K562 (cell line): ENCODE measurements around the gene SENP1. TPM values are rescaled to one million over a fixed set of nuclear protein-coding genes. Genes with fewer than 3 reads are reported as not detected.

Source experiments
- ATAC-seq: fragments of 200-7000 bp; cut with Tn5 transposase; 3 replicates; pipeline ENCODE4 v1.9.1; 2020; ENCODE audit warnings: moderate library complexity
- BruUV-seq: library from RNA; stranded (reverse); fragments of 400-500 nt; replicated peaks from 2 replicates; lab custom pipeline; 2021; lab: Mats Ljungman, UMichigan
- CTCF ChIA-PET: fragments of 300-600 bp; formaldehyde crosslinking; extraction: SDS; loops from one replicate; lab custom pipeline; 2021; ENCODE audit warnings: low intra/inter-chr PET ratio; lab: Yijun Ruan, JAX
- POLR2A ChIA-PET: fragments of 300-600, 350-650 bp; sonication (Branson Sonifier 250); formaldehyde crosslinking; extraction: SDS; loops from one replicate; lab custom pipeline; 2021; ENCODE audit warnings: antibody characterized with exemption, inconsistent platforms; lab: Yijun Ruan, JAX
- DNase-seq, 4 experiments: peaks; one replicate each; pipeline versions ENCODE4 v3.0.0 to v3.0.0-alpha.2; 2011 to 2018; ENCODE audit warnings: low spot score in 3 of 4, mixed read lengths in 3 of 4; ENCODE audit errors: extremely low read depth in 1 of 4
- FAIRE-seq: peaks from 2 replicates; lab custom pipeline; 2011; peaks lifted over from hg19 to GRCh38; lab: Jason Lieb, UNC
- H2AFZ ChIP-seq: 2 replicates; pipeline ENCODE4 v1.6.0; 2011; ENCODE audit warnings: low read depth, low read length, control low read depth, inconsistent platforms
- H3K27ac ChIP-seq: fragments of 200-600 bp; 3 replicates; pipeline ENCODE4 v1.8.0; 2011; ENCODE audit warnings: low read depth, mild to moderate bottlenecking, control low read depth, inconsistent platforms, low read length, moderate library complexity, mixed read lengths; ENCODE audit errors: extremely low read depth
- H3K27me3 ChIP-seq, 2 experiments: fragments of 300-600 bp in 1 of 2; 2 replicates in 1 of 2; 3 replicates in 1 of 2; pipeline versions ENCODE4 v1.6.0 to v1.8.0; 2011; ENCODE audit warnings: inconsistent platforms in 2 of 2, low read length in 2 of 2, mild to moderate bottlenecking in 1 of 2, mixed read lengths in 1 of 2, moderate library complexity in 1 of 2; ENCODE audit not compliant: control insufficient read depth in 2 of 2, insufficient read depth in 2 of 2
- H3K36me3 ChIP-seq: fragments of 300-600 bp; 3 replicates; pipeline ENCODE4 v1.8.0; 2011; ENCODE audit warnings: mild to moderate bottlenecking, low read length, inconsistent platforms; ENCODE audit not compliant: control insufficient read depth, insufficient read depth
- H3K4me1 ChIP-seq, 2 experiments: fragments of 200-600 bp in 1 of 2; replicated peaks in 1 of 2; 2 replicates in 1 of 2; 3 replicates in 1 of 2; pipeline versions ENCODE4 v1.5.1 to v1.8.0; 2011; ENCODE audit warnings: inconsistent platforms in 2 of 2, low read length in 2 of 2, mild to moderate bottlenecking in 1 of 2, mixed read lengths in 1 of 2, moderate library complexity in 1 of 2; ENCODE audit not compliant: control insufficient read depth in 2 of 2, insufficient read depth in 2 of 2
- H3K4me2 ChIP-seq: 2 replicates; pipeline ENCODE4 v1.6.1; 2011; ENCODE audit warnings: low read length, control low read depth, inconsistent platforms, mixed read lengths; ENCODE audit not compliant: insufficient read depth
- H3K4me3 ChIP-seq: fragments of 200-600 bp; sonication (generic), shearing (Covaris generic); 2 replicates; pipeline ENCODE4 v1.5.1; 2016; ENCODE audit warnings: control low read depth, inconsistent platforms
- H3K79me2 ChIP-seq: fragments of 200-600 bp; 3 replicates; pipeline ENCODE4 v1.8.0; 2011; ENCODE audit warnings: low read length, inconsistent platforms; ENCODE audit not compliant: control insufficient read depth, insufficient read depth
- H3K9ac ChIP-seq, 2 experiments: 2 replicates each; pipeline versions ENCODE4 v1.6.0 to v1.6.1; 2011; ENCODE audit warnings: low read depth in 2 of 2, low read length in 2 of 2, control low read depth in 1 of 2, inconsistent platforms in 1 of 2, mild to moderate bottlenecking in 1 of 2, mixed read lengths in 1 of 2; ENCODE audit not compliant: insufficient read depth in 1 of 2
- H3K9me1 ChIP-seq: one replicate; pipeline ENCODE4 v1.6.0; 2011; ENCODE audit warnings: inconsistent platforms, mild to moderate bottlenecking, low read length, moderate library complexity; ENCODE audit not compliant: control insufficient read depth, insufficient read depth
- H3K9me3 ChIP-seq: replicated peaks from 2 replicates; pipeline ENCODE4 v1.5.1; 2011; ENCODE audit warnings: low read depth, low read length, inconsistent platforms; ENCODE audit not compliant: control insufficient read depth, insufficient read depth
- H4K20me1 ChIP-seq: replicated peaks from 2 replicates; pipeline ENCODE4 v1.6.1; 2011; ENCODE audit warnings: low read length, inconsistent platforms, mixed read lengths; ENCODE audit not compliant: control insufficient read depth, insufficient read depth
- ESRRA ChIP-seq: fragments of 450-650 bp; IDR thresholded peaks from 2 replicates; pipeline ENCODE4 v1.6.1; 2014; ENCODE audit warnings: low read depth, mild to moderate bottlenecking, moderate library complexity, borderline replicate concordance
- ETS2 ChIP-seq: IDR thresholded peaks from 2 replicates; pipeline ENCODE4 v1.6.1; 2016; ENCODE audit warnings: borderline replicate concordance, missing genetic modification characterization, mild to moderate bottlenecking, moderate library complexity, missing compliant biosample characterization; ENCODE audit not compliant: poor library complexity, severe bottlenecking
- GTF2F1 ChIP-seq: IDR thresholded peaks from 2 replicates; pipeline ENCODE4 v1.6.1; 2011; ENCODE audit warnings: low read depth, low read length, improper control_type of control experiment
- HES1 ChIP-seq: fragments of 450-650 bp; IDR thresholded peaks from 2 replicates; pipeline ENCODE4 v1.6.1; 2016; ENCODE audit warnings: low read depth, mild to moderate bottlenecking, moderate library complexity
- HMG20B ChIP-seq: fragments of 250-450 bp; sonication (Bioruptor Pico); IDR thresholded peaks from 2 replicates; pipeline ENCODE4 v1.5.0; 2021; ENCODE audit warnings: mild to moderate bottlenecking
- KLF13 ChIP-seq: fragments of 450-650 bp; IDR thresholded peaks from 2 replicates; pipeline ENCODE4 v1.6.1; 2016; ENCODE audit warnings: missing genetic modification characterization, low read depth, mild to moderate bottlenecking, missing compliant biosample characterization, moderate library complexity, borderline replicate concordance
- MEF2A ChIP-seq: IDR thresholded peaks from 2 replicates; pipeline ENCODE4 v1.6.1; 2011; ENCODE audit warnings: low read depth, mild to moderate bottlenecking, low read length, moderate library complexity; ENCODE audit not compliant: control insufficient read depth
- SAFB2 ChIP-seq: fragments of 200-400 bp; formaldehyde crosslinking; IDR thresholded peaks from 2 replicates; pipeline ENCODE4 v1.6.1; 2018; ENCODE audit warnings: borderline replicate concordance, low read length, low read depth, moderate library complexity; ENCODE audit not compliant: severe bottlenecking
- SNAPC5 ChIP-seq: fragments of 250-450 bp; sonication (Bioruptor Pico); IDR thresholded peaks from 2 replicates; pipeline ENCODE4 v1.8.0; 2021; ENCODE audit warnings: moderate library complexity, mild to moderate bottlenecking, inconsistent platforms
- XRCC3 ChIP-seq: fragments of 450-650 bp; IDR thresholded peaks from 2 replicates; pipeline ENCODE4 v1.6.1; 2017; ENCODE audit warnings: mild to moderate bottlenecking, moderate library complexity
- ZC3H11A ChIP-seq: IDR thresholded peaks from 2 replicates; pipeline ENCODE4 v1.6.1; 2012; ENCODE audit warnings: low read depth, low read length, improper control_type of control experiment
- ZNF143 ChIP-seq: sonication (generic); formaldehyde crosslinking; IDR thresholded peaks from 2 replicates; pipeline ENCODE4 v1.9.0; 2022; ENCODE audit warnings: mild to moderate bottlenecking, missing genetic modification reagents
- ZNF584 ChIP-seq: fragments of 200-800 bp; sonication (Bioruptor generic); IDR thresholded peaks from 2 replicates; pipeline ENCODE4 v1.6.1; 2016; ENCODE audit warnings: low read depth, mild to moderate bottlenecking, missing genetic modification characterization, missing compliant biosample characterization
- ZNF586 ChIP-seq: fragments of 450-650 bp; formaldehyde crosslinking; conservative IDR thresholded peaks from 2 replicates; pipeline ENCODE4 v1.4.0; 2020; ENCODE audit warnings: mild to moderate bottlenecking, moderate library complexity
- WGBS: fragments of 100-300 bp; shearing (Covaris generic); methylation state at CpG from one replicate; pipeline ENCODE4 v1.1.6; 2016; ENCODE audit warnings: low coverage, mixed read lengths; ENCODE audit not compliant: insufficient coverage; ENCODE audit errors: missing lambda C conversion rate; 5-methylcytosine and 5-hydroxymethylcytosine counted together
- in situ Hi-C: fragments of 300-500 bp; cut with MboI; formaldehyde crosslinking; loops from 4 replicates; pipeline ENCODE4 v1.15.0; 2018; ENCODE audit warnings: inconsistent platforms, mixed read lengths
- intact Hi-C: fragments of 100-400 bp; cut with micrococcal nuclease; formaldehyde crosslinking; loops from 2 replicates; pipeline ENCODE4 v1.14.2; 2022
- polyA plus RNA-seq, 8 experiments: library from polyadenylated mRNA; depleted of rRNA in 4 of 8; stranded (reverse) in 5 of 8; unstranded in 3 of 8; fragments of >200 nt; fragmentation: Nextera tagmentation in 2 of 8; fragmentation: Illumina TruSeq in 1 of 8; extraction: Ambion mirVana in 2 of 8; extraction: Trizol in 1 of 8; gene quantifications; 2 replicates each; pipeline versions ENCODE4 v1.2.1 to v1.2.3, GENCODE V29; 2011 to 2014; ENCODE audit warnings: inconsistent platforms in 1 of 8, missing spikeins in 1 of 8
- total RNA-seq, 7 experiments: library from RNA; depleted of rRNA in 6 of 7; stranded (reverse); fragments of >200 nt in 6 of 7; fragmentation: Illumina TruSeq in 2 of 7; extraction: Trizol in 2 of 7; gene quantifications; 2 replicates each; pipeline versions ENCODE4 v1.2.1 to v1.2.3, GENCODE V29; 2011 to 2021; ENCODE audit warnings: low replicate concordance in 1 of 7
- TF ChIP-seq, protein P1 (sequence below), 2 experiments: fragments of 450-650 bp in 1 of 2; IDR thresholded peaks; 2 replicates each; pipeline ENCODE4 v1.6.1; 2011 to 2017; ENCODE audit warnings: low read depth in 2 of 2, antibody characterized with exemption in 1 of 2, borderline replicate concordance in 1 of 2, low read length in 1 of 2, mild to moderate bottlenecking in 1 of 2, mixed read lengths in 1 of 2; ENCODE audit not compliant: control insufficient read depth in 1 of 2
- TF ChIP-seq, protein P2 (sequence below): fragments of 250-450 bp; sonication (Bioruptor Pico); IDR thresholded peaks from 2 replicates; pipeline ENCODE4 v1.5.0; 2021; ENCODE audit warnings: mild to moderate bottlenecking, borderline replicate concordance

The SENP1 gene
- total and polyA plus RNA-seq, 9 of the 15 experiments (the other 6 are each of a cell fraction or from before 2014, with no cell fraction given): 15.5 to 59.0 (median 36.3) TPM

DNA sequence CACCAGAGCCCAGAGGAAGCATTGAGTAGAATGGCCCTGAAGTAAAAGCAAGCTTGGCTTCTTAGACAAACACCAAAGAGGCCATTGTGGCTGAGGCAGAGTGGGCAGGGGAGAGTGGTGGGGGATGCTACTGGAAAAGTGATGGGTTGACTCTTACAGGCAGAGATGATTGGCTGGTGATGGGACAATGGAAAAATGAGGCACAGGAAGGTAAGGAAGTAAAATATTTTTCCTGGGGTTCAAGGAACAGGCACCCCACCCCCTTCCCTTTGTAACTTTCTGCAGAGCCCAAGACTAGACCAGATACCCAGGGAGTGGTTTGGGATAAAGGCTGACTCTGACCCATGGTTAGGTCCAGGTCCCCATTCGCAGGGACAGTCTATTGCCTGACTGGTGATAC is 66.7 kb downstream of the SENP1 start:
- in situ Hi-C loops: no loop called here
- no TSS peak for BruUV-seq

More for the DNA sequence above, 66.7 kb downstream of the SENP1 start:
- H3K4me1 ChIP-seq: peaks cover 0 to 14% of the 10 kb centered on the region in 2 experiments; a peak in 4 of 5 replicates
- H2AFZ ChIP-seq: no peak overlapping the region
- intact Hi-C loops: no loop called here
- no peak overlapping the region for H3K9ac ChIP-seq
- H3K9me3 ChIP-seq: no peaks in the 10 kb centered on the region
- FAIRE-seq (no peak), ATAC-seq (no peak), DNase-seq (no peak)
- peaks cover 17% of the 10 kb centered on the region; the same call in 1 of the 3 replicates for H3K36me3 ChIP-seq
- no peak overlapping the region for H3K27ac ChIP-seq
- no peak overlapping the region for H3K4me3 ChIP-seq
- CTCF ChIA-PET: no interaction called here
- H4K20me1 ChIP-seq: no peaks in the 10 kb centered on the region
- no peak for TF ChIP-seq SAFB2
- TF ChIP-seq HMG20B (CRISPR knock-in tag): no peak
- no peak for TF ChIP-seq ETS2 (tag)
- no peak for TF ChIP-seq ZNF584 (CRISPR knock-in tag)
- TF ChIP-seq MEF2A: no peak
- no peak for TF ChIP-seq KLF13 (tag)
- TF ChIP-seq HES1: no peak
- TF ChIP-seq, protein P1, sequence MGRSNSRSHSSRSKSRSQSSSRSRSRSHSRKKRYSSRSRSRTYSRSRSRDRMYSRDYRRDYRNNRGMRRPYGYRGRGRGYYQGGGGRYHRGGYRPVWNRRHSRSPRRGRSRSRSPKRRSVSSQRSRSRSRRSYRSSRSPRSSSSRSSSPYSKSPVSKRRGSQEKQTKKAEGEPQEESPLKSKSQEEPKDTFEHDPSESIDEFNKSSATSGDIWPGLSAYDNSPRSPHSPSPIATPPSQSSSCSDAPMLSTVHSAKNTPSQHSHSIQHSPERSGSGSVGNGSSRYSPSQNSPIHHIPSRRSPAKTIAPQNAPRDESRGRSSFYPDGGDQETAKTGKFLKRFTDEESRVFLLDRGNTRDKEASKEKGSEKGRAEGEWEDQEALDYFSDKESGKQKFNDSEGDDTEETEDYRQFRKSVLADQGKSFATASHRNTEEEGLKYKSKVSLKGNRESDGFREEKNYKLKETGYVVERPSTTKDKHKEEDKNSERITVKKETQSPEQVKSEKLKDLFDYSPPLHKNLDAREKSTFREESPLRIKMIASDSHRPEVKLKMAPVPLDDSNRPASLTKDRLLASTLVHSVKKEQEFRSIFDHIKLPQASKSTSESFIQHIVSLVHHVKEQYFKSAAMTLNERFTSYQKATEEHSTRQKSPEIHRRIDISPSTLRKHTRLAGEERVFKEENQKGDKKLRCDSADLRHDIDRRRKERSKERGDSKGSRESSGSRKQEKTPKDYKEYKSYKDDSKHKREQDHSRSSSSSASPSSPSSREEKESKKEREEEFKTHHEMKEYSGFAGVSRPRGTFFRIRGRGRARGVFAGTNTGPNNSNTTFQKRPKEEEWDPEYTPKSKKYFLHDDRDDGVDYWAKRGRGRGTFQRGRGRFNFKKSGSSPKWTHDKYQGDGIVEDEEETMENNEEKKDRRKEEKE (IDR thresholded peaks at IDR 0.05; ENCODE audit: borderline replicate concordance in 1 of 2, control insufficient read depth in 1 of 2, low read depth in 2 of 2, low read length in 1 of 2): no peak
- TF ChIP-seq ZC3H11A: no peak
- no peak for TF ChIP-seq ESRRA
- TF ChIP-seq XRCC3: no peak
- TF ChIP-seq ZNF143 (CRISPR knock-in tag): no peak
- no peak for TF ChIP-seq ZNF586
- TF ChIP-seq SNAPC5 (CRISPR knock-in tag): no peak
- TF ChIP-seq GTF2F1: no peak
- TF ChIP-seq, protein P2, sequence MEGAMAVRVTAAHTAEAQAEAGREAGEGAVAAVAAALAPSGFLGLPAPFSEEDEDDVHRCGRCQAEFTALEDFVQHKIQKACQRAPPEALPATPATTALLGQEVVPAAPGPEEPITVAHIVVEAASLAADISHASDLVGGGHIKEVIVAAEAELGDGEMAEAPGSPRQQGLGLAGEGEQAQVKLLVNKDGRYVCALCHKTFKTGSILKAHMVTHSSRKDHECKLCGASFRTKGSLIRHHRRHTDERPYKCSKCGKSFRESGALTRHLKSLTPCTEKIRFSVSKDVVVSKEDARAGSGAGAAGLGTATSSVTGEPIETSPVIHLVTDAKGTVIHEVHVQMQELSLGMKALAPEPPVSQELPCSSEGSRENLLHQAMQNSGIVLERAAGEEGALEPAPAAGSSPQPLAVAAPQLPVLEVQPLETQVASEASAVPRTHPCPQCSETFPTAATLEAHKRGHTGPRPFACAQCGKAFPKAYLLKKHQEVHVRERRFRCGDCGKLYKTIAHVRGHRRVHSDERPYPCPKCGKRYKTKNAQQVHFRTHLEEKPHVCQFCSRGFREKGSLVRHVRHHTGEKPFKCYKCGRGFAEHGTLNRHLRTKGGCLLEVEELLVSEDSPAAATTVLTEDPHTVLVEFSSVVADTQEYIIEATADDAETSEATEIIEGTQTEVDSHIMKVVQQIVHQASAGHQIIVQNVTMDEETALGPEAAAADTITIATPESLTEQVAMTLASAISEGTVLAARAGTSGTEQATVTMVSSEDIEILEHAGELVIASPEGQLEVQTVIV (CRISPR knock-in tag): no peak
- H3K9me1 ChIP-seq: no peaks in the 10 kb centered on the region
- POLR2A ChIA-PET: no interaction called here
- H3K4me2 ChIP-seq: no peak overlapping the region
- H3K27me3 ChIP-seq: no peaks in the 10 kb centered on the region
- whole genome bisulfite sequencing: 67% methylated on average over 1 of the region's 1 CpG
- no peaks in the 10 kb centered on the region for H3K79me2 ChIP-seq
